Type B pancreatic cell (in vitro differentiated cells): Measurements from ENCODE around the gene AIF1L. TPM values are rescaled to one million over a fixed set of nuclear protein-coding genes. Genes with fewer than 3 reads are reported as not detected.

Source experiments
- DNase-seq: peaks from one replicate; pipeline ENCODE4 v3.0.0; 2021; ENCODE audit warnings: mixed read lengths; ENCODE audit not compliant: unreplicated experiment; ENCODE audit errors: extremely low spot score
- H3K27ac Mint-ChIP-seq: 2 replicates; pipeline ENCODE4 v1.8.0; 2021; ENCODE audit warnings: mild to moderate bottlenecking, mixed read lengths
- H3K27me3 Mint-ChIP-seq: 2 replicates; pipeline ENCODE4 v1.8.0; 2021; ENCODE audit warnings: mixed read lengths
- H3K36me3 Mint-ChIP-seq: 2 replicates; pipeline ENCODE4 v1.8.0; 2021; ENCODE audit warnings: mixed read lengths
- H3K4me1 Mint-ChIP-seq: one replicate; pipeline ENCODE4 v1.8.0; 2021; ENCODE audit warnings: mixed read lengths; ENCODE audit not compliant: unreplicated experiment
- H3K4me3 Mint-ChIP-seq: 2 replicates; pipeline ENCODE4 v1.8.0; 2021; ENCODE audit warnings: mild to moderate bottlenecking, mixed read lengths
- H3K9me3 Mint-ChIP-seq: 2 replicates; pipeline ENCODE4 v1.8.0; 2021; ENCODE audit warnings: mixed read lengths
- CTCF ChIP-seq: fragments of 200-600 bp; sonication (generic); conservative IDR thresholded peaks from 2 replicates; pipeline ENCODE4 v1.5.0; 2021; ENCODE audit warnings: antibody characterized with exemption, mild to moderate bottlenecking
- total RNA-seq: library from RNA; stranded (reverse); gene quantifications from 2 replicates; pipeline ENCODE4 v1.2.1, GENCODE V29; 2021; ENCODE audit warnings: low replicate concordance

The AIF1L gene
- total RNA-seq, 1 donor from 2014 or later, result 50.3 TPM

- H3K27ac Mint-ChIP-seq, result no peak overlapping the region
- H3K4me3 Mint-ChIP-seq, result no peak overlapping the region
- no peak for TF ChIP-seq CTCF
- H3K9me3 Mint-ChIP-seq, result no peaks in the 10 kb centered on the region
- no peaks in the 10 kb centered on the region for H3K27me3 Mint-ChIP-seq
- H3K4me1 Mint-ChIP-seq, result peaks cover 14% of the 10 kb centered on the region
- no peak for DNase-seq
- H3K36me3 Mint-ChIP-seq, result peaks cover 7% of the 10 kb centered on the region
Observed at GRCh38 chr9:131122158-131122557, 25.8 kb downstream of the AIF1L start.

DNA sequence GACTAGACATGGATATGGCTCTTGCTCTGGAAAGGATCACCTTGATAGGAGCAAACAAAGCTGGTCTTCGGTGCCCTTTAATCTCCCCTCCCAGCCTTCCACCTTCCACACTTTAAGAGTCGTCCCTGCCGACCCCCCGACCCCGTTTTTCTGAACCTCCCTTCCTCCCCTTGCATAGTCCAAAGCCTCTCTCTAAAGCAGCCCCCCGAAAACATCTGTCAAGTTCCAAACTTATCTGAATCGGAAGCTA, 28.6 kb downstream of the AIF1L start:
- no peak for TF ChIP-seq CTCF
- Mint-ChIP-seq H3K27ac (peak overlapping the region; percentile 99), H3K27me3 (no peaks in the 10 kb centered on the region), H3K9me3 (no peaks in the 10 kb centered on the region), H3K36me3 (peaks cover 21% of the 10 kb centered on the region), H3K4me3 (peak overlapping the region; percentile 94), H3K4me1 (peaks cover 20% of the 10 kb centered on the region)
- no peak for DNase-seq

GRCh38 chr9:131125288-131126058, 29.1 kb downstream of the AIF1L start, which contains the start of gene NUP214:
Gene NUP214 (plus strand): TSS chr9:131125586. CDS start chr9:131125705, 119 bp downstream.
- Mint-ChIP-seq H3K27me3 (no peaks in the 10 kb centered on the region), H3K36me3 (peaks cover 21% of the 10 kb centered on the region)

GRCh38 chr9:131126059-131126426, 29.7 kb downstream of the AIF1L start:
- Mint-ChIP-seq H3K36me3 (peaks cover 21% of the 10 kb centered on the region), H3K4me3 (peak overlapping the region; percentile 94), H3K9me3 (no peaks in the 10 kb centered on the region), H3K4me1 (peaks cover 20% of the 10 kb centered on the region), H3K27ac (peak overlapping the region; percentile 99), H3K27me3 (no peaks in the 10 kb centered on the region)
- DNase-seq, result no peak
- no peak for TF ChIP-seq CTCF

More at GRCh38 chr9:131125288-131126058, 29.1 kb downstream of the AIF1L start, which contains the start of gene NUP214:
- Mint-ChIP-seq H3K27ac (peak within 1 kb of the TSS; percentile 99), H3K4me3 (peak within 1 kb of the TSS; percentile 94), H3K4me1 (peaks cover 20% of the 10 kb centered on the region), H3K9me3 (no peaks in the 10 kb centered on the region)
- peak; percentile 100 for DNase-seq
- TF ChIP-seq CTCF, result no peak

DNA sequence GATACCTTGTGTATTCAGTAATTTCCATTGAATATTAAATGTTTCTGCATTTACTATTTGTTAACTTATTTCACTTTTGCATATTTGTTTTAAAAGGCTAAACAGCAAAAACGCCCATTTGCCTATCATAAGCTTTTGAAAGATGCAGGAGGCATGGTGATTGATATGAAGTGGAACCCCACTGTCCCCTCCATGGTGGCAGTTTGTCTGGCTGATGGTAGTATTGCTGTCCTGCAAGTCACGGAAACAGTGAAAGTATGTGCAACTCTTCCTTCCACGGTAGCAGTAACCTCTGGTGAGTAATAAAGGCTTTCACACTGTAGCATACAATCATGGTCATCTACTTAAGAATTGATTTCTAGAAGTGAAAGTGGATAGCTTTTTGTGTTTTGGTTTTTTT, 32.9 kb downstream of the AIF1L start:
- H3K9me3 Mint-ChIP-seq, result no peaks in the 10 kb centered on the region
- peaks cover 20% of the 10 kb centered on the region for H3K4me1 Mint-ChIP-seq
- DNase-seq, result no peak
- no peak for TF ChIP-seq CTCF
- no peak overlapping the region for H3K27ac Mint-ChIP-seq
- no peaks in the 10 kb centered on the region for H3K27me3 Mint-ChIP-seq
- H3K36me3 Mint-ChIP-seq, result peaks cover 28% of the 10 kb centered on the region
- H3K4me3 Mint-ChIP-seq, result no peak overlapping the region
